Measurements from ENCODE around the gene PEAK3.

The PEAK3 gene

DNA sequence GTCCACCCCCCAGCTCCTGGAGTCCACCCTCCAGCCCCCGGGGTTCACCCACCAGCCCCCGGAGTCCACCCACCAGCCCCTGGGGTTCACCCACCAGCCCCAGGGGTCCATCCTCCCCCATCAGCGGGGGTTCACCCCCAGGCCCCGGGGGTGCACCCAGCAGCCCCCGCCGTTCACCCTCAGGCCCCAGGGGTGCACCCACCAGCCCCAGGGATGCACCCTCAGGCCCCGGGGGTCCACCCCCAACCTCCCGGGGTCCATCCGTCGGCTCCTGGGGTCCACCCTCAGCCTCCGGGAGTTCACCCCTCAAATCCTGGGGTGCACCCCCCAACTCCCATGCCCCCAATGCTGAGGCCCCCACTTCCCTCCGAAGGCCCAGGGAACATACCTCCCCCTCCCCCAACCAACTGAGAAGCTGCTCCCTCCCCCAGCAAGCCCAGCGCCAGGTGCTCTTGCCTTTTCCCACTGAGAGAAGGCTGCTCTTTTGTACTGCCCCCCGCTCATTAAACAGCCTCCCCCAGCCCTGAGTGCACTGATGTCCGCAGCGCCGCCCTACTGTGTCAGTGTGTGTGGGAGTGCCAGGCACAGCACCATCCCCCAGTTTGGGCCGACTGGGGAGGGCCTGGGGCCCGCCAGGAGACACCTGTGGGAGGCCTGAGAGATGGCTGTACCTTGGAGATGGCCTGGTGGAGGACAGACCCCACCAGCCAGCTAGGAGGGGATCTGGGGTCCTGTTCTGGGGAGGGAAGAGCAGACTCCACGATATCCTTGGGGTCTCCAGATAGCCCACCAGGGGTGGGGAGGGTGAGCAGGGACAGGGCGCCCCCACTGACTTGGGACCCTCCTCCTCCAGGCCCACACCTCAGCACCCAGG lies 33.6 kb downstream of the PEAK3 start:
- TF ChIP-seq, protein P1, sequence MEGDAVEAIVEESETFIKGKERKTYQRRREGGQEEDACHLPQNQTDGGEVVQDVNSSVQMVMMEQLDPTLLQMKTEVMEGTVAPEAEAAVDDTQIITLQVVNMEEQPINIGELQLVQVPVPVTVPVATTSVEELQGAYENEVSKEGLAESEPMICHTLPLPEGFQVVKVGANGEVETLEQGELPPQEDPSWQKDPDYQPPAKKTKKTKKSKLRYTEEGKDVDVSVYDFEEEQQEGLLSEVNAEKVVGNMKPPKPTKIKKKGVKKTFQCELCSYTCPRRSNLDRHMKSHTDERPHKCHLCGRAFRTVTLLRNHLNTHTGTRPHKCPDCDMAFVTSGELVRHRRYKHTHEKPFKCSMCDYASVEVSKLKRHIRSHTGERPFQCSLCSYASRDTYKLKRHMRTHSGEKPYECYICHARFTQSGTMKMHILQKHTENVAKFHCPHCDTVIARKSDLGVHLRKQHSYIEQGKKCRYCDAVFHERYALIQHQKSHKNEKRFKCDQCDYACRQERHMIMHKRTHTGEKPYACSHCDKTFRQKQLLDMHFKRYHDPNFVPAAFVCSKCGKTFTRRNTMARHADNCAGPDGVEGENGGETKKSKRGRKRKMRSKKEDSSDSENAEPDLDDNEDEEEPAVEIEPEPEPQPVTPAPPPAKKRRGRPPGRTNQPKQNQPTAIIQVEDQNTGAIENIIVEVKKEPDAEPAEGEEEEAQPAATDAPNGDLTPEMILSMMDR (IDR thresholded peaks at IDR 0.05; ENCODE audit: low read depth, low read length, missing control alignments): no peak
- in situ Hi-C loops (cut with HindIII; ENCODE audit: low pct_ligation_motif_present, low sequenced_read_pairs): no loop called here

DNA sequence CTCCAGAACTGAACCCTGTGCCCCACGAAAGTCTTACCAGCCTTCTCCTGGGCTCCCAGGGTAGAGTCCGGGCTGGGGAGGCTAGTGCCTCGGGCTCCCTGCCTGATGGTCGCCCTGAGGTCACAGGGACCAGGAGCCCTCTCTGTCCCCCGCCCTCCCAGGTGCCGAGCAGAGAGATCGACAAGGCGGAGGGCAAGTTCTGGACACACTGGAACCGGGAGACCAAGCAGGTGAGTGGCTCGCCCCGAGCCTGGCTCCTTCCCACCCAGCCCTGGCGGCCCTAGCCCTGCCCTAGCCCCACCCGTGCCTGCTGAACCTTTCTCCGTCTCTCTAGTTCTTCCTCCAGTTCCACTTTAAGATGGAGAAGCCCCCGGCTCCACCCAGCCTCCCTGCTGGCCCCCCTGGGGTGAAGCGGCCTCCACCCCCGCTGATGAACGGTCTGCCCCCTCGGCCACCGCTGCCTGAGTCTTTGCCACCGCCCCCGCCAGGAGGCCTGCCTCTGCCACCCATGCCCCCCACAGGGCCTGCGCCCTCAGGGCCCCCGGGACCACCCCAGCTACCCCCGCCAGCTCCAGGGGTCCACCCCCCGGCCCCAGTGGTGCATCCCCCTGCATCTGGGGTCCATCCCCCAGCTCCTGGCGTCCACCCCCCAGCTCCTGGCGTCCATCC lies 34.4 kb downstream of the PEAK3 start:
- no peak overlapping the region for H3K27ac ChIP-seq
- DNase-seq: no peak
- H3K36me3 ChIP-seq (replicated peaks): peaks cover 51% of the 10 kb centered on the region
- no peak overlapping the region for H3K4me3 ChIP-seq (ENCODE audit: low read depth, low read length)
- TF ChIP-seq, protein P1 (IDR thresholded peaks at IDR 0.05; ENCODE audit: low read depth, low read length, missing control alignments): no peak
- in situ Hi-C loops (cut with HindIII; ENCODE audit: low pct_ligation_motif_present, low sequenced_read_pairs): no loop called here
- peaks cover 24% of the 10 kb centered on the region for H3K27me3 ChIP-seq (replicated peaks)

More for the DNA sequence above, 33.6 kb downstream of the PEAK3 start:
- Histone ChIP-seq H3K27ac (no peak overlapping the region), H3K4me3 (ENCODE audit: low read depth, low read length) (no peak overlapping the region), H3K27me3 (replicated peaks) (peaks cover 32% of the 10 kb centered on the region), H3K36me3 (replicated peaks) (peaks cover 48% of the 10 kb centered on the region)
- DNase-seq: no peak

DNA sequence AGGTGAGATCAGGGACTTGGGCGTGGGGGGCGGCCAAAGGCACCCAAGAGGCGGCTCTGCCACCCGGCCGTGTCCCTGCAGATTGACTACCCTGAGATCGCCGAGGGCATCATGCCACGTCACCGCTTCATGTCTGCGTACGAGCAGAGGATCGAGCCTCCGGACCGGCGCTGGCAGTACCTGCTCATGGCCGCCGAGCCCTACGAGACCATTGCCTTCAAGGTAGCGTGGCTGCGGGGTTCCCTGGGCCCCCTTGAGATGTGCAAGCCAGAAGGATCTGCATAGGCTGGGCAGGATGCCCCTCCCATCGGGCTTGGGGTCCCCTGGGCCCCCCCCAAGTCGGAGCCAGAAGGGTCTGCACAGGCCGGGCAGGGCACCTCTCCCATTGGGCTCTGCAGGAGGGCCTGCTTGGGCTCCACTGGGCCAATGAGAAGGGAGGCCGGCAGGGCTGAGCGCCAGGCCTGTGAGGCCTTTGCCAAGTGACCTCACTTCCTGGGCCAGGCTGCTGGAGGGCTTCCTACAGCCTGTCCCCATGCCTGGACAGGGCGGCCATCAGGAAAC lies 35.1 kb downstream of the PEAK3 start:
- peaks cover 17% of the 10 kb centered on the region for H3K27me3 ChIP-seq (replicated peaks)
- TF ChIP-seq, protein P1 (IDR thresholded peaks at IDR 0.05; ENCODE audit: low read depth, low read length, missing control alignments): no peak
- H3K27ac ChIP-seq: no peak overlapping the region
- H3K4me3 ChIP-seq (ENCODE audit: low read depth, low read length): no peak overlapping the region
- peak; percentile 45 for DNase-seq
- peaks cover 55% of the 10 kb centered on the region for H3K36me3 ChIP-seq (replicated peaks)
- in situ Hi-C loops (cut with HindIII; ENCODE audit: low pct_ligation_motif_present, low sequenced_read_pairs): no loop called here

DNA sequence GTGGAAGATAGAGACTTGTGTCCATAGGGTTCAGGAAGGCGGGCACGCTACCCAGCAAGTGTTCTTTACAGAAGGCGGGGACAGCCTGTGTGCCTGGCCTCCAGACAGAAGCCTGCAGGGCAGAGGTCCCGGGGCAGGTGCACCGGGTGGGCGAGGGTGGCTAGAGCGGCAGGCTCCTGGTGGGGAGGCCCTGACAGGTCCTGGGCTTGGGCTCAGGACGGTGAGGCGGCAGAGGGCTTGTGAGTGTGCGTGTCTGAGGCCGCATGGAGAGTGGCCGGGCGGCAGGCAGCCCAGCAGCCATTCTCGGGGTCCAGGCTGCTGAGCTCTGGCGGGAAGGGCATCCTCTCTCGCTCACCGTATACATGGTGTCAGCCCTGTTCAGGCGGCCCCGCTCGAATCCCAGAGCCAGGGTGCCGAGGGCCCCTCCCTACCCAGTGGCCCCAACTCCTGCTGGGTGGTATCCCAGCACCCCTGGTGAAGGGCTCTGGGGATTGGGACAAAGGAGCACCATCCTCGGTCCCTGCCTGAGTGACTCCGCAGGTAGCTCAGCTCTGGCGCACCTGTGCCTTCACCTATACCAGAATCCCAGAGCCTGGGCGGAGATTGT lies 35.9 kb downstream of the PEAK3 start:
- Histone ChIP-seq H3K27ac (no peak overlapping the region), H3K36me3 (replicated peaks) (peaks cover 55% of the 10 kb centered on the region), H3K4me3 (ENCODE audit: low read depth, low read length) (no peak overlapping the region), H3K27me3 (replicated peaks) (peaks cover 11% of the 10 kb centered on the region)
- in situ Hi-C loops (cut with HindIII; ENCODE audit: low pct_ligation_motif_present, low sequenced_read_pairs): no loop called here
- no peak for DNase-seq
- TF ChIP-seq, protein P1 (IDR thresholded peaks at IDR 0.05; ENCODE audit: low read depth, low read length, missing control alignments): no peak

DNA sequence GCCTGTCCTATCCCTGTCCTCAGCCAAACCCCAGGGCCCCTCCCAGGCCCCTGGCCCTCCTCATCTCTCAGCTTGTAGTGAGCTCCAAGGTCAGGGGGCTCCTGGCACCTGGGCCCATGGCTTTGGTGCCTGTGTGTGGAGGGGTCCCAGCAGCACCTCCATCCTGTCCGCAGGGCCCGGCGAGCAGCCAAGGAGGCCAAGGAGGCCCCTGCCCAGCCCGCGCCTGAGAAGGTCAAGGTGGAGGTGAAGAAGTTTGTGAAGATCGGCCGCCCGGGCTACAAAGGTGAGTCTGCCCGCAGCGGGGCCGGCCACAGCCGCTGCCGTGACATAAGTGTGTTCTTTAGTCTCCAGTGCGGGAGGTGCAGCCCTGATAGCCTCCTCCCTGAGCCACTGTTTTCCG lies 36.7 kb downstream of the PEAK3 start:
- no peak for DNase-seq
- in situ Hi-C loops (cut with HindIII; ENCODE audit: low pct_ligation_motif_present, low sequenced_read_pairs): no loop called here
- peaks cover 3% of the 10 kb centered on the region for H3K27me3 ChIP-seq (replicated peaks)
- H3K36me3 ChIP-seq (replicated peaks): peaks cover 55% of the 10 kb centered on the region
- TF ChIP-seq, protein P1 (IDR thresholded peaks at IDR 0.05; ENCODE audit: low read depth, low read length, missing control alignments): no peak
- no peak overlapping the region for H3K27ac ChIP-seq
- no peak overlapping the region for H3K4me3 ChIP-seq (ENCODE audit: low read depth, low read length)
